Mesenchymal stem cell (in vitro differentiated cells and primary cell): ENCODE results near the gene MVB12B.

ENCODE experiments used
- DNase-seq: peaks from one replicate; pipeline ENCODE4 v3.0.0-alpha.2; 2013
- H2AFZ ChIP-seq: one replicate; pipeline ENCODE4 v1.6.1; 2013; ENCODE audit warnings: low read depth, mild to moderate bottlenecking, control low read depth, inconsistent platforms, low read length, moderate library complexity
- H2AK5ac ChIP-seq: 2 replicates; pipeline ENCODE4 v1.6.1; 2013; ENCODE audit warnings: low read length, moderate library complexity, mild to moderate bottlenecking, inconsistent platforms; ENCODE audit not compliant: severe bottlenecking
- H2BK120ac ChIP-seq: one replicate; pipeline ENCODE4 v1.6.1; 2013; ENCODE audit warnings: low read depth, mild to moderate bottlenecking, inconsistent platforms, low read length, moderate library complexity
- H2BK12ac ChIP-seq, 2 experiments: one replicate each; pipeline ENCODE4 v1.6.1; 2013; ENCODE audit warnings: inconsistent platforms in 2 of 2, low read length in 2 of 2, mild to moderate bottlenecking in 2 of 2, moderate library complexity in 2 of 2, control low read depth in 1 of 2
- H2BK15ac ChIP-seq: one replicate; pipeline ENCODE4 v1.6.1; 2013; ENCODE audit warnings: mild to moderate bottlenecking, low read depth, inconsistent platforms; ENCODE audit not compliant: poor library complexity, severe bottlenecking
- H2BK5ac ChIP-seq: 2 replicates; pipeline ENCODE4 v1.6.1; 2013; ENCODE audit warnings: low read depth, mild to moderate bottlenecking, low read length, control low read depth, inconsistent platforms; ENCODE audit not compliant: poor library complexity, severe bottlenecking
- H3K14ac ChIP-seq, 2 experiments: one replicate each; pipeline ENCODE4 v1.6.1; 2013; ENCODE audit warnings: inconsistent platforms in 2 of 2, low read length in 2 of 2, control low read depth in 1 of 2, mild to moderate bottlenecking in 1 of 2, moderate library complexity in 1 of 2
- H3K18ac ChIP-seq, 2 experiments: one replicate each; pipeline ENCODE4 v1.6.1; 2013; ENCODE audit warnings: inconsistent platforms in 2 of 2, low read length in 2 of 2, control low read depth in 1 of 2, low read depth in 1 of 2, mild to moderate bottlenecking in 1 of 2
- H3K23ac ChIP-seq, 2 experiments: one replicate each; pipeline ENCODE4 v1.6.1; 2013; ENCODE audit warnings: inconsistent platforms in 2 of 2, low read length in 2 of 2, mild to moderate bottlenecking in 2 of 2, moderate library complexity in 2 of 2, control low read depth in 1 of 2
- H3K27ac ChIP-seq: 2 replicates; pipeline ENCODE4 v1.5.1; 2013; ENCODE audit warnings: mild to moderate bottlenecking, moderate library complexity, low read length, control low read depth, inconsistent platforms; ENCODE audit not compliant: poor library complexity, severe bottlenecking
- H3K27me3 ChIP-seq, 2 experiments: 2 replicates each; pipeline versions ENCODE4 v1.6.1 to v1.7.0; 2013; ENCODE audit warnings: low read length in 2 of 2, mild to moderate bottlenecking in 2 of 2, moderate library complexity in 2 of 2, control low read depth in 1 of 2, inconsistent platforms in 1 of 2; ENCODE audit not compliant: control insufficient read depth in 1 of 2, insufficient read depth in 1 of 2
- H3K36me3 ChIP-seq, 2 experiments: 2 replicates each; pipeline versions ENCODE4 v1.6.1 to v1.7.0; 2013; ENCODE audit warnings: low read length in 2 of 2, control low read depth in 1 of 2, inconsistent platforms in 1 of 2, low read depth in 1 of 2, mild to moderate bottlenecking in 1 of 2; ENCODE audit not compliant: insufficient read depth in 2 of 2, control insufficient read depth in 1 of 2
- H3K4ac ChIP-seq, 2 experiments: one replicate each; pipeline ENCODE4 v1.6.1; 2013; ENCODE audit warnings: inconsistent platforms in 2 of 2, low read length in 2 of 2, mild to moderate bottlenecking in 2 of 2, moderate library complexity in 2 of 2, control low read depth in 1 of 2, low read depth in 1 of 2
- H3K4me1 ChIP-seq: 2 replicates; pipeline ENCODE4 v1.6.1; 2013; ENCODE audit warnings: low read depth, low read length, control low read depth; ENCODE audit not compliant: control insufficient read depth, insufficient read depth
- H3K4me2 ChIP-seq: 2 replicates; pipeline ENCODE4 v1.6.1; 2013; ENCODE audit warnings: low read length, mild to moderate bottlenecking, inconsistent platforms; ENCODE audit not compliant: poor library complexity, severe bottlenecking
- H3K4me3 ChIP-seq, 2 experiments: 2 replicates each; pipeline versions ENCODE4 v1.5.1 to v1.7.0; 2013; ENCODE audit warnings: low read length in 2 of 2, mild to moderate bottlenecking in 2 of 2, control low read depth in 1 of 2, low read depth in 1 of 2; ENCODE audit not compliant: insufficient read depth in 1 of 2
- H3K79me1 ChIP-seq: replicated peaks from 2 replicates; pipeline ENCODE4 v1.6.1; 2013; ENCODE audit warnings: mild to moderate bottlenecking, control low read depth, low read length, inconsistent platforms; ENCODE audit not compliant: poor library complexity, severe bottlenecking
- H3K9ac ChIP-seq: 2 replicates; pipeline ENCODE4 v1.7.0; 2013; ENCODE audit warnings: mild to moderate bottlenecking, low read length, moderate library complexity
- H3K9me3 ChIP-seq: 2 replicates; pipeline ENCODE4 v1.7.0; 2013; ENCODE audit warnings: mild to moderate bottlenecking, low read length; ENCODE audit not compliant: control insufficient read depth
- H4K8ac ChIP-seq: one replicate; pipeline ENCODE4 v1.6.1; 2013; ENCODE audit warnings: inconsistent platforms, mild to moderate bottlenecking, low read length, moderate library complexity
- H4K91ac ChIP-seq: one replicate; pipeline ENCODE4 v1.6.1; 2013; ENCODE audit warnings: mild to moderate bottlenecking, low read length, inconsistent platforms
- WGBS: methylation state at CpG from one replicate; pipeline ENCODE4 v1.1.7; 2013; ENCODE audit warnings: mixed read lengths; 5-methylcytosine and 5-hydroxymethylcytosine counted together

MVB12B gene

DNA sequence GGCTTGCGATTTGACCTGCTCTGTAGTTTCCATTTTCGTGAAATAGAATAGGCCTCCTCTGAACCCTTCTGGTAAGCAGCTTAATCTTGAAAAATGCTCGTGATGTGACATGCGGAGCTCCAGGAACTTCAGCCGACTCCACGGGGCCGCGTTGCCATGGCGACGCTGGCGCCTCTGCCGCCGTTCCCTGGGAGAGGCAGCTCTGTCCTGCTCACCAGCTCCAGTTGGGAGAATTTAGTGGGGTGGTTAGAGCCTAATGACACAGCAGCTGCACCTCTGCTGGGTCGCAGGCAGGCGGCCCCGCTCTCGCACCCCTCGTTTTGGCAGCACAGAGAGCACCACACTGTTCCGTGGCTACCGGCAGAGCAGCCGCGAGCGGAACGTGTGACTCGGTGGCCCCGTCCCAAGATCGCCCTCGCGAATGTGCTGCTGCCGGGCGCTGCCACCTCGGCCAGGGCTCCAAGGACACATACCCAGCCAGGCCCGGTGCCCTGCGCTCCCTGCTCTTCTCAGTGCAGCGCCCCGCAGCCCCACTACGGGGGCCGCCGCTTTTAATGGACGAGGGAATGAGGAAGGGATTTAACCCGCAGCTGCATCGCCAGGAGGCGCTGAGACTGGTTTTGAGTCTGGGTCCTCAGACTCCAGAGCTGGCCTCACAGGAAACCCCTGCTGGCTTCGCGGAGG is 155.9 kb downstream of the MVB12B start:
- WGBS: 28% methylated on average over 45 of the region's 45 CpGs
- Histone ChIP-seq H2BK12ac (no peak overlapping the region), H4K8ac (no peak overlapping the region), H3K23ac (peak overlapping the region in 1 of 2 experiments; percentile 96), H3K27ac (no peak overlapping the region), H2BK15ac (no peak overlapping the region), H3K14ac (no peak overlapping the region), H2BK120ac (no peak overlapping the region), H3K36me3 (peaks cover 6 to 12% of the 10 kb centered on the region in 2 experiments), H3K27me3 (peaks cover 0 to 4% of the 10 kb centered on the region in 2 experiments), H4K91ac (no peak overlapping the region), H3K18ac (no peak overlapping the region), H3K4me2 (peak overlapping the region; percentile 89), H3K4me3 (peak overlapping the region in 1 of 2 experiments; percentile 42), H3K4me1 (peaks cover 16% of the 10 kb centered on the region), H3K4ac (no peak overlapping the region), H2BK5ac (no peak overlapping the region), H3K9me3 (no peaks in the 10 kb centered on the region), H2AFZ (no peak overlapping the region), H3K79me1 (no peaks in the 10 kb centered on the region), H3K9ac (no peak overlapping the region), H2AK5ac (no peak overlapping the region)
- DNase-seq: peak; percentile 67

GRCh38 chr9:126483468-126484073 is 156.9 kb downstream of the MVB12B start:
- WGBS: 92% methylated on average over 13 of the region's 13 CpGs
- H3K14ac ChIP-seq: peak overlapping the region in 1 of 2 experiments; percentile 58
- peaks cover 0 to 4% of the 10 kb centered on the region in 2 experiments for H3K27me3 ChIP-seq
- no peak overlapping the region for H2AFZ ChIP-seq
- peaks cover 6 to 13% of the 10 kb centered on the region in 2 experiments for H3K36me3 ChIP-seq
- peaks cover 16% of the 10 kb centered on the region for H3K4me1 ChIP-seq
- no peak overlapping the region for H3K4me3 ChIP-seq
- no peak overlapping the region for H2BK5ac ChIP-seq
- no peak overlapping the region for H4K8ac ChIP-seq
- H3K23ac ChIP-seq: no peak overlapping the region
- no peak overlapping the region for H2BK120ac ChIP-seq
- H3K18ac ChIP-seq: no peak overlapping the region
- H3K4me2 ChIP-seq: no peak overlapping the region
- H3K9ac ChIP-seq: no peak overlapping the region
- no peak overlapping the region for H3K4ac ChIP-seq
- DNase-seq: no peak
- H3K9me3 ChIP-seq: no peaks in the 10 kb centered on the region
- H3K79me1 ChIP-seq: no peaks in the 10 kb centered on the region
- H2BK12ac ChIP-seq: no peak overlapping the region
- H2AK5ac ChIP-seq: no peak overlapping the region
- H3K27ac ChIP-seq: no peak overlapping the region
- H4K91ac ChIP-seq: no peak overlapping the region
- no peak overlapping the region for H2BK15ac ChIP-seq

DNA sequence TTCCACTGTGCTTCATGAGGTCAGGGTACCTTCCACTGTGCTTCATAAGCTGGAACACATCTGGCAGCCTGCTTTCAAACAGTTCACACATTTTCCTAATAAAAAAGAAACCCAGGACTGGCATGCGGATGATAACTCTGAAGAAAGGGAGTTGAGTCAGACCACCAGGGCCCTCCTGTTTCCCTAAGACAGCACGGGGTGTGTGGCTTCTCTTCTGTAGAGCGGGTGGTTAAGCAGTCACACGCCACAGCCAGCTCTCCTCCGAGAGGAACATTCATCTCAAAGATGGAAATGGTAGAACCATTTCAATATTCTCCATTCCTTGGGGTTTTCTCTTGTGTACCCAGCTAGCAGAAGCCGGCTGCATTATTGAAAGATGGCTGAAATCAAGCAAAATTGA is 159.0 kb downstream of the MVB12B start:
- Histone ChIP-seq H2BK12ac (no peak overlapping the region), H3K4me1 (peaks cover 16% of the 10 kb centered on the region), H2BK15ac (no peak overlapping the region), H4K91ac (no peak overlapping the region), H3K36me3 (peaks cover 6 to 16% of the 10 kb centered on the region in 2 experiments), H3K27me3 (peaks cover 0 to 4% of the 10 kb centered on the region in 2 experiments), H3K4ac (no peak overlapping the region), H2AK5ac (no peak overlapping the region), H3K18ac (no peak overlapping the region), H3K4me3 (no peak overlapping the region), H4K8ac (no peak overlapping the region), H3K79me1 (no peaks in the 10 kb centered on the region), H3K9ac (no peak overlapping the region), H3K23ac (no peak overlapping the region), H3K9me3 (no peaks in the 10 kb centered on the region), H2AFZ (no peak overlapping the region), H3K14ac (no peak overlapping the region), H3K27ac (no peak overlapping the region), H2BK120ac (no peak overlapping the region), H2BK5ac (no peak overlapping the region), H3K4me2 (no peak overlapping the region)
- DNase-seq: no peak
- WGBS: 92% methylated on average over 4 of the region's 6 CpGs

- no peak overlapping the region for H3K23ac ChIP-seq
- no peak overlapping the region for H3K18ac ChIP-seq
- H3K4me1 ChIP-seq: peaks cover 15% of the 10 kb centered on the region
- H4K8ac ChIP-seq: no peak overlapping the region
- no peak overlapping the region for H3K4ac ChIP-seq
- H2BK5ac ChIP-seq: no peak overlapping the region
- no peak for DNase-seq
- peaks cover 6 to 16% of the 10 kb centered on the region in 2 experiments for H3K36me3 ChIP-seq
- no peak overlapping the region for H2AK5ac ChIP-seq
- no peaks in the 10 kb centered on the region for H3K9me3 ChIP-seq
- H2BK15ac ChIP-seq: no peak overlapping the region
- no peak overlapping the region for H3K14ac ChIP-seq
- H2AFZ ChIP-seq: no peak overlapping the region
- H3K27me3 ChIP-seq: peaks cover 0 to 7% of the 10 kb centered on the region in 2 experiments
- 94% methylated on average over 11 of the region's 11 CpGs for WGBS
- no peak overlapping the region for H4K91ac ChIP-seq
- H2BK120ac ChIP-seq: no peak overlapping the region
- H3K27ac ChIP-seq: no peak overlapping the region
- no peaks in the 10 kb centered on the region for H3K79me1 ChIP-seq
- H3K4me3 ChIP-seq: no peak overlapping the region
- H3K9ac ChIP-seq: no peak overlapping the region
- no peak overlapping the region for H3K4me2 ChIP-seq
- H2BK12ac ChIP-seq: no peak overlapping the region
Observed at GRCh38 chr9:126486276-126486675, 159.6 kb downstream of the MVB12B start.
